Mammary epithelial cell (primary cell): Measurements from ENCODE around the gene RTKN2.

Source experiments
- EZH2 ChIP-seq: IDR thresholded peaks from 2 replicates; pipeline ENCODE4 v1.6.1; 2012; ENCODE audit warnings: low read length, inconsistent platforms, borderline replicate concordance
- TF ChIP-seq, protein P1 (sequence below), 2 donors: IDR thresholded peaks in 1 of 2; conservative IDR thresholded peaks in 1 of 2; 2 replicates each; pipeline ENCODE4 v1.5.1; 2011 to 2012; ENCODE audit warnings: inconsistent platforms in 2 of 2, low read length in 2 of 2, mild to moderate bottlenecking in 2 of 2, control low read depth in 1 of 2, low read depth in 1 of 2; ENCODE audit not compliant: insufficient read depth in 1 of 2; ENCODE audit errors: extremely low read depth in 1 of 2

DNA sequence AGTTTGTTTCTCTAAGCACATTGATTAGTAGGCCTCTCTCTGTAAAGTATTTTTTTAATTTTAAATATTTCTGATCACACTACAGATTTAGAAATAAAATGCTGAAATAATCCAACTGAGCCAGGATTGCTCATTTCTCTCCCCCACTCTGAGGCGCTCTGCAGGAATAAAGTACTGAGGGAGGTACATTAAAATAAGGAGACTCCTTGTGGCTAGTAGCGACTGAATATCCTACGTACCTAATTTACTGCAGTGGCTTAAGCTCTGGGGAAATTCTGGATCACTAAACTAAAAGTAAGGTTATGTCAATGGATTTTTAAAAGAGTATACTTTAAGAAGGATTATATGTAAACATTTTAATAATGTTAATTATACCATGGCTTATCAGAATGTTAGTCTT is 75.2 kb downstream of the RTKN2 start:
- TF ChIP-seq, protein P1, sequence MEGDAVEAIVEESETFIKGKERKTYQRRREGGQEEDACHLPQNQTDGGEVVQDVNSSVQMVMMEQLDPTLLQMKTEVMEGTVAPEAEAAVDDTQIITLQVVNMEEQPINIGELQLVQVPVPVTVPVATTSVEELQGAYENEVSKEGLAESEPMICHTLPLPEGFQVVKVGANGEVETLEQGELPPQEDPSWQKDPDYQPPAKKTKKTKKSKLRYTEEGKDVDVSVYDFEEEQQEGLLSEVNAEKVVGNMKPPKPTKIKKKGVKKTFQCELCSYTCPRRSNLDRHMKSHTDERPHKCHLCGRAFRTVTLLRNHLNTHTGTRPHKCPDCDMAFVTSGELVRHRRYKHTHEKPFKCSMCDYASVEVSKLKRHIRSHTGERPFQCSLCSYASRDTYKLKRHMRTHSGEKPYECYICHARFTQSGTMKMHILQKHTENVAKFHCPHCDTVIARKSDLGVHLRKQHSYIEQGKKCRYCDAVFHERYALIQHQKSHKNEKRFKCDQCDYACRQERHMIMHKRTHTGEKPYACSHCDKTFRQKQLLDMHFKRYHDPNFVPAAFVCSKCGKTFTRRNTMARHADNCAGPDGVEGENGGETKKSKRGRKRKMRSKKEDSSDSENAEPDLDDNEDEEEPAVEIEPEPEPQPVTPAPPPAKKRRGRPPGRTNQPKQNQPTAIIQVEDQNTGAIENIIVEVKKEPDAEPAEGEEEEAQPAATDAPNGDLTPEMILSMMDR (conservative IDR thresholded peaks at IDR 0.05 in 1 of 2, IDR thresholded peaks at IDR 0.05 in 1 of 2; ENCODE audit: extremely low read depth in 1 of 2, insufficient read depth in 1 of 2, low read depth in 1 of 2, low read length in 2 of 2) = no peak
- no peak for TF ChIP-seq EZH2
